GM19025 (cell line): ENCODE results near the gene PTTG1IP.

Experiments used
- ATAC-seq: cut with Tn5 transposase; IDR thresholded peaks from one replicate; pipeline ENCODE4 v1.9.1; 2021; ENCODE audit warnings: mild to moderate bottlenecking, low read depth, moderate library complexity; ENCODE audit not compliant: unreplicated experiment

Gene PTTG1IP

DNA sequence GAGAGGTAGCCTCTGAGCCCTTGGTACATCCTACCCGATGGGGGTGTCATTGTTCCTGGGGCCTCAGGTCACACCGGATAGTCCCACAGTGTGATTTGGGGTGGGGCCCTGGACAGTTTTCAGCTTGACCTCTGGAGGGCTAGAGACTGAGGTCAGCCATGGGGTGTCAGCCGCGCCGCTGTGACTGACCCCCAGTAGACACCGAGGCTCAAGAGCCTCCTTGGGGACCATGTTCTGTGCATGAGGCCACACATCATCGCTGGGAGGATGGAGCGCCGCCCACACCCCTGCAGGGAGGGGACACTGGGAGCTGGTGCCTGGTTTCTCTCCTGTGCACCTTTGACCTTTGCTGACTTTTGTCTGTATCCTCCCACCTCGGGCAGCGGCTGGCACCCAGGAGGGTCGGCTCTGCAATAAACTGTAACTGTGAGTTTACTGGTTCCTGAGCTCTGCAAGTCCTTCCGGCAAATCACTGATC, 24.6 kb upstream of the PTTG1IP start:
- no peak for ATAC-seq

DNA sequence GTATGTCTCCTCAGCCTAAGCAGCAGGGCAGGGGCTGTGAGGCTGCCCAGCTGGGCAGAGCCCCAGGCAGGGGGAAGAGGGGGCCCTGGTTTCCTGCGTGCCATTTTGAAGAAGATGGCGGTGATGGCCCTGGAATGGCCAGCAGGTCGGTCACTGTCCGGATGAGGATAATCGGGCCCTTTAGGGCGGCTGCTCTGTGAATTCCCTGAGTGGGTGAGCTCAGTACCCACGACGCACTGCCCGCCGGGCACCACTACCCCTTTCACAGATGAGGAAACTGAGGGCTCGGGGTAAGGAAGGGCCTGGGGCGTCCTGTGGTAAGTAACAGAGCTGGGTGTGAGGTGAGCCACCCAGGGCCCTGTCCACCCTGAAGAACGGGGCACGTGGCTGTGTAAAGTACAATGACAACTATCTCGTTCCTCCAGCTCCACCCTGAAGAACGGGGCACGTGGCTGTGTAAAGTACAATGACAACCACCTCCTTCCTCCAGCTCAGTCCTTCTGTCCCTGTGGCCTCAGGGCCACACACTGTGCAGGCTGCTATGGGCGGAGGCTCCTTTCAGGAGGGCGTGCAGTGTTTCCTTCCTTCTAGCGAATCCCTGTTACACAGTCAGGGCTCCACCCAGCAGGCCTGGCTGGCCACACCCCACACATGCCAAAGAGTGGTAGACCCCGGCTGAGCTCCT, 24.0 kb upstream of the PTTG1IP start:
- no peak for ATAC-seq

DNA sequence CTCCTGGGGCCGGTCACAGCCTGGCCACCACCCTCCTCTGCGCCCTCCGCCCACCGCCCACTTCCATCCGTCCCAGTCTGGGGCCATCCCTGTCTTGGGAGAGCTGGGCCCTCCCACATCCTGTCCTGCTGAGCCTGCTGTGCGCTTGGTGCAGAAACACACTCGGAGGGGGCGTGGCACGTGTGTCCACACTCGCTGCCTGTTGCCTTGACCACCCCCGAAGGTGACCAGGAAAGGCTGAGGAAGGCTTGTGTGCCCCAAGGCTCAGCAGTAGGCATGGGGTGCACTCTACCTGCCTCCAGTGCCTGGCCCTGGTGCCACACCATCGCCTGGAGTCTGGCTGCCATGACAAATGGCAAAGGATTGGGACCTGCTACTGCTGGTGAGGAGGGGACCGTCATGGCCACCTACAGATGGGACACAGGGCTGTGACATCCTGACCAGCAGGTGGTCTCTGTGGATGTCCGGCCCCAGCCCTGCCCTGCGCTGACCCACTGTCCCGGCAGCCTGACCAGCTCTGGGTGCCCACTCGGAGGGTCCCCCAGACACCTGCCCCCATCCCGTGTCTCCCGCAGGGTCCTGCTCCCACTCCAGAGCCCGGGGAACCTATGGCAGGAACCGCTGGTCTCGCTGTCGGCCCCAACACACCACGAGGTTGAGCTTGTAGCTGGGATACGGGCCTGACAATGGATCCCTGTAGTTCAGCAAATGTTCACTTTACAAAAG, 23.2 kb upstream of the PTTG1IP start:
- ATAC-seq = no peak

DNA sequence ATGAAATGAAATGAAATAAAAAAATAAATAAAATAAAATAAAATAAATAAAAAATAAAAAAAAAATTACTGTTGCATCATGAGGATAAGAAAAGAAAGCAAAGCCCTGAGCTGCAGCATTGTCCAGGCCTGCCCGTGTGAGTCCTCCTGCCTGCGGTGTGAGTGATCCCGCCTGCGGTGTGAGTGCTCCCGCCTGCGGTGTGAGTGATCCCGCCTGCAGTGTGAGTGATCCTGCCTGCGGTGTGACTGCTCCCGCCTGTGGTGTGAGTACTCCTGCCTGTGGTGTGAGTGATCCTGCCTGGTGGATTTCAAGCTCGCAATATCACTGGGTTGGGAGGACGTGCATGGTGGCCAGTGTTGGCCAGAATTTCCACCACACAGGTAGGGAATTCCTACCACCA, 22.4 kb upstream of the PTTG1IP start:
- ATAC-seq = no peak

DNA sequence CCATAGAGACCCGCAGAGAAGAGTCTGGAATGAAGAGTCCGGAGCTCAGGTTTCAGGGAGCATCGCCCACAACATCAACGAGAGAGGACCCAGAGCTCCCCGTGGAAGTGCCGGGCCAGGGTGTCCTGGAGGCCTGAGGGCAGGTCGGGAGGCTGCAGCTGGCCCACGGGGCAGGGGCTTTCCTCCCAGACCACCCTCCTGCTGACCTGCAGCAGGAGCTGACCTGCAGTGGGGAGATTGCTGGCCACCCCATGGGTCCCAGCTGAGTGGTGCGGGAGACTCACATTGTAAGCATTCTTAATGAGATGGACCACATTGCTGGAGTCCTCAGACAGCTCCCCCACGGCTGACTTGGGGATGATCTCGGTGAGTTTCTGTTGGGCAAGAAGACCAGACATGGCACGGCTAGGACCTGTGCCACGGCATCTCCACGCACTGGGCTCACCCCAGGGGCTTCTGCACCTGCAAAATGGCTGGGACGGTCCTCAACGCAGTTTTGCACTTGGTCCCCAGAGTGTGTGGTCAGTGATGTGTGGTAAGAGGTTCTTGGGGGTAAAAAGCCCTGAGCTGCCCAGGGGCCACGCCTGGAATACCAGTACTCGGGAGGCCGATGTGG, 21.3 kb upstream of the PTTG1IP start:
- ATAC-seq = no peak

DNA sequence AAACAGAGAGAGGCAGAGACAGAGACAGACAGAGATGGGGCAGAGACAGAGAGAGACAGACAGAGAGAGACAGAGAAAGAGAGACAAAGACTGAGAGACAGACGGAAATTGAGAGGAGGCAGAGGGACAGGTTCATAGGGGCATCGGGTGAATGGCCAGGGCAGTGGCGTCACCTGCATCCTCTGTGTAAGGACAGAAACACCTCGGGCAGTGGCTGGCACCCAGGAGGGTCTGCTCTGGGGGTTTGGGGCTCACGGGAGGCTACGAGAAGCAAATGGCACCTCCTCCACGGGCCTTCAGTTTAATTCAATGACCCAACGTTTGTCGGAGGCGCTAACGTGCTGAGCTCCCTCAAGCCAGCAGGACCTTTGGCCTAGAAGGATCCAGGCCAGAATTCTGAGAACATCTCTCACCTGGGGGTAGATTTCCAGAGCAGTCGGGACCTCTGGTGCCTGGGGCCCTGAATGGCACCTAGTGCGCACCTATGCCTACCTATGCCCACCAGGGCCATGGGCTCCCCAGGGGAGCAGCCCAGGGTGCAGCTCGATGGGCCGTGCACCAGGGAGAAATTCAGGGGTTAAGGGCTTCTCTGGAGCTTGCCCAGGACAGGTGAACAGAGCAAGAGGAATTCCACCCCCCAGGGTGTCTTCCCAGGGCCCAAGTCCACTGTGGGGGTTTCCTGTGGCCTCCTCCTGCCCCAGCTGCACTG, 20.6 kb upstream of the PTTG1IP start:
- ATAC-seq = no peak

DNA sequence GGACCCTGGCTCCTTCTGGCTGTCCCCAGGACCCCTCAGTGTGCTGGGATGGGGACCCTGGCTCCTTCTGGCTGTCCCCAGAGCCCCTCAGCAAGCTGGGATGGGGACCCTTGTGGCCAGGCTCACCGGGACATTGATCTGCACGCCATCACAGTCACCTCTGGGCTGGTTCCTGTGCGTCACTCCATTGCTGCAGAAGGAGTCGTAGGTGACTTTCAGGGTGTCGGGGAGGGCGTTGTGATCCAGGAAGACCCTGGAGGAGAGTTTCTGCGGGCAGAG, 19.7 kb upstream of the PTTG1IP start:
- no peak for ATAC-seq

DNA sequence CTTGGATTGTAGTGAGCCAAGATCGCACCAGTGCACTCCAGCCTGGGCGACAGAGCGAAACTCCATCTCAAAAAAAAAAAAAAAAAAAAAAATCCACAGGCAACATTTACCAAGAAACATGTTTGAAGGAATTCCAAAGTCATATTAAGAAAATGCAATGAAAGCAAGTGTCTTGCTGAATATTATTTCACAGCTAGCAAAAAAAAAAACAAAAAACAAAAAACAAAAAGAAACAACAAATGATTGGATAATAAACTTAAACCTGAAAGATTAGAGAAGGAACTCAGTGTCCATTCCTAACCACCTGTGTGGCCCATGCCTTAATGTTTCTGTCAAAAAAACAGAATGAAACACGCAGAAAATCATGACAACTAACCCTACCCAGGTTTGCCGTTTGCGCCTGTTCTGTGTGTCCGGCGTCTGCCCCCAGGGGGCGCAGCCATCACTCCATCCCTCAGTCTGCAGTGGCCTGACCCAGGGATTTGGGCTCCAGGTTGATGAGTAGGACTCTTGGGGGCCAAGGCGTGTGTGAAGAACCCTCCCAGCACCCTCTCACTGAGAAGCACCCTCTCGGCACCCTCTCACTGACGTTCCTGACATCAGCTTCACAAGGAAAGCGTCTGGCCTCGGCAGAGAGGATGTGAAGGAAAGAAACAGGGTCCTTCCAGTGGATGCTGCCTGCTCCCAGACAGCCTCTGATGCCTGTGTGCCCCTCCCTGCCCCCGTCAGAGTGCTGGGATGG, 19.2 kb upstream of the PTTG1IP start:
- no peak for ATAC-seq

DNA sequence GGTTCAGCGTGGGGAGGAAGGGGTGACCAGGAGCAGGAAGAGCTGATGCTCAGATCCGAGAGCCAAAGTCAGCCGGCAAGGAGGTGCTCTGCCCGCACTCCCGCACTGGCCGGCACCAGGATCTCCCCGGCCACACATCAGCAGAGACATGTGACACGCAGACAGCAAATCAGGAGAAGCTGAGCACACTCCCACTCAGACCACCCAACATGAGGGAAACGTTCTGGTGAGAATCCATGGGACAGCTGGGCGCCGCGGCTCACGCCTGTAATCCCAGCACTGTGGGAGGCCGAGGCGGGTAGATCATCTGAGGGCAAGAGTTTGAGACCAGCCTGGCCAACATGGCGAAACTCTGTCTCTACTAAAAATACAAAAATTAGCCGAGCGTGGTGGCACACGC, 18.6 kb upstream of the PTTG1IP start:
- ATAC-seq = no peak

DNA sequence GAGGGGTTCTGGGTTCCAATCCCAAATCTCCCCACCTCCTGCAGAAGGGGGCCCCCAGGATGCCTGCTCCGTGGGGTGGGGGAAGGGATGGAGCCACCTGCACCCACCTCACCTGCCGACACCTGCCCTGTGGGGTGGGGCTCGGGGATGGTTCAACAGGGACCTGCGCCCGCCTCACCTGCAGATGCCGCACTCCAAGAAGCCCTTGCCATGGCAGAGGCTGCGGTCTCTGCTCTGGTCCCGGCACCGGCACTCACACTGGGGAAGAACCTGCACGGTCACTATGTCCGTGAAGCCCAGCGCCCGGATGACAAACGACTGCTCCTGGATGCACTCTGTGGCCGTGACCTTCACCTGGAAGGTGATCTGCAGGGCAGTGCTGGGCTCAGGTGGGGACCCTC, 18.1 kb upstream of the PTTG1IP start:
- ATAC-seq = no peak

DNA sequence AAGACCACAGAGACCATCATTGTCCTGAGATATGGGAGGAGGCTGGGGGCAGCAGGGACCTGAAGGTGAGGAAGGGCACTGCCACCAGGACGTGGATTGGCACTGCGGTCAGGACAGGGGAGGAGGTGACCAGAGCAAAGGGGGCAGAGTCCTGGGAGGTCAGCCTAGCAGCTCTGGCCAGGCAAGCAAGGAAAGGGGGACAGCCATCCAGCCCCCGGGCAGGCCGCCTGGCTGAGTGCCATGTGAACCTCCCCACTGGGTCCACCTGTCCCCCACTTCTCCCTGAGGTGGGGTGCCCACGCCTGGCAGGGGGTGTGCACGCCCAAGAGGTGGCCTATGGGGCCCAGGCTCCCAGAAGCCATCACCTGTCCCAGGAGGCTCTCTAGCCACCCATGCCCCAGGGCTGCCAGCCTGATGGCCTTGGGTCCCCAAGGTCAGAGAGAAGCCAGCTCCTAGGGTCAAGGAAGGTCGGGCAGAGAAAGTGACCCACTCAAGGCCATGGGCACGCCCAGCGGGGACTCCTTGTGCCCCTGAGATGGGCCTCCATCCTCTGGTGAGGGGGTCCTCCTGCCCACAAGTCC, 17.6 kb upstream of the PTTG1IP start:
- ATAC-seq = no peak

DNA sequence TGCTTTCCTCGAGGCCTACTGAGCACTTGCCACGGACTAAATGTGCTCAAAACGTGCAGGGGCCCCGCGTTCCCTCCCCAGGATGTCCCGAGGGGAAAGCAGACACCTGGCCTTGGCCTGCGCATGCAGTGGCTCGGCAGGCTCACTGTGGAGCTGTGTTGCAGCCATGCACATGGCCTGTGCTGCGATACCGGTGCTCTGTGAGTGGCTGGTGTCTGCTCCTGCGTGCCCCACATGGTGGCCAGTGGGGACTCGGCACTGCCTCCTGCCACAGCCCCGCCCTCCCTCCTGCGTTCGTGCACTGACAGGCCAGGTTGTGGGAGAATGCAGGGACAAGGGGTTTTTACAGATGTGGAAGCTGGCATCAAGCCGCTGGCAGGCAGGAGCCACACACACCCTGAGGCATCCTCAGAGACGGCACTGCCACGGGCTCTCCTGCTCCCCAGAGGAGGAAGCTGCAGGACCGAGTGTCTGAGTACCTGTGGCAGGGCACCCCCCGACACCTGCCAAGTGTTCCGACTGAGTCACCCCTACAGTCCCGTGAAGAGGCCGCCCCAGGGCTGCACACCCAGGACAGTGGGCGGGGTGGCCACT, 16.9 kb upstream of the PTTG1IP start:
- no peak for ATAC-seq

DNA sequence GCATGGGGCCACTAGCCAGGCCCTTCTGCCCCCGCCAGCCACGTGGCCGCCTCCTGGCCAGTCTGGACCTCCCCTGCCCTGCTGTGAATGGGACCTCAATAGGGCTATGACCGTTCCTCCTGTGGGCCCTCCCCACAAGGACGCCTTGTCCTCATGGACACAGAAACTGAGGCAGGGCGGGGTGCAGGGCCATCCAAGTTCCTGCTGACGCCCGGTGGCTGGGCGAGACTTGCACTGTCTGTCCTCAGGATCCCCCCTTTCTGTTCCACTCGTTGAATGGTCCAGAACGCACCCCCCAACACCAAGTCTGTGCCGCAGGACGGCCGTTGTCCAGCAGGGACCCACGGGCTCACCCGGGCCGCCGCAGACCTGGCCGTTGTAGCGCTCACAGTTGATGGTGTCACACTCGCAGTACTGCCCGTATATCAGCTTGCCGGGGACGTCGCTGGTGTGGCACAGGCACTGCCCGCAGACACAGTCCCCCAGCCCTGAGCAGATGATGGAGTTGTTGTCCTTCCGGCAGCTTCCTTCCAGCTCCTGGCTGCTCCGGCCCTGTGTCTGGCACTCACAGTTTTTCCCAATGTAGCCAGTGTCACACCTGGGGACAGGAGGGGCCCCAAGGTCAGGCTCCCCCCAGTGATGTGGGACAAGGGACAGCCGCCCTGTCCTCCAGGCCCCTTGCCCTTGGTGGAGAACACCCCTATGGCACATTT, 16.3 kb upstream of the PTTG1IP start:
- ATAC-seq = no peak

DNA sequence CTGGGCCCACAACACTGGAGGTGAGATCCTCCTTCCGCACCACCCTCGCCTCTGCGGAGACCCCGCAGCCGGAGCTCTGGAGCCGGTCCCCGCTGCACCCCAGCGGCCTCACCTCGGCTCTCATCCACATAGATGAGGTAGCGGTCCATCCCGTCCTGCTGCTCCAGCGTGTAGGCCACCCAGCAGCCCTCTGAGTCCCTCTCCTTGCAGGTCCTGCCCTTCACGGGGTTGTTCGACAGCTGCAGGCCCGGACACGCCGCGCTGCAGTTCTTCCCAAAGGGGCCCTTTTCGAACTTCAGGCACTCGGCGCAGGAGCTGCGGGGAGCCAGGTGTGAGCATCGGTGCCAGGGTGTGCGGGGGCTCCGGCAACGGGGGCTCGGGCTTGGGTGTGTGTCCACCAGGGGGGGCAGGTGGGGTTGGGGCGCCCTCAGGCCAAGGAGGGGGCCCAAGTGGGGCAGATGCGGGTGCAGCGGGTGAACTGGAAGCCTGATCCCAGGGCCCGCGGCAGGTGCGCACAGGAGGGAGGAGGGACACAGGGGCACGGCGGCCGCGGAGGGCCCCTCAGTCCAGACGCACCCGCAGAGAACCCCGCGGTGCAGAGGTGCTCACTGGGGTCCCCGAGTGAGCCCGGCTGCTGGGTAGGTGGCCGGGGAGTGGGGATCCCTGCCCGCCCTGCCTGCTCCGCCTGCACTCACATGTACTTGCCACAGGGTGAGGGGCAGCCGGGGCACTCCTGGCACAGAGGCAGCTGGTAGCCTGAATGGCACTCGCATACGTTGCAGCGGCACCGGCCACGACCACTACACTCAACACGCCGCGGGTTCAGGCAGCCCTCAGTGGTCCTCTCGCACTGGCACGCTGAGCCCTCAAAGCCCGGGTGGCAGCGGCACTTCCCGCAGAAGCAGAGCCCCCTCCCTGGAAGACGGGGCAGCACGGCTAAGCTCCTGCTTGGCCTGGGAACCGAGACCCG, 15.4 kb upstream of the PTTG1IP start:
- no peak for ATAC-seq

DNA sequence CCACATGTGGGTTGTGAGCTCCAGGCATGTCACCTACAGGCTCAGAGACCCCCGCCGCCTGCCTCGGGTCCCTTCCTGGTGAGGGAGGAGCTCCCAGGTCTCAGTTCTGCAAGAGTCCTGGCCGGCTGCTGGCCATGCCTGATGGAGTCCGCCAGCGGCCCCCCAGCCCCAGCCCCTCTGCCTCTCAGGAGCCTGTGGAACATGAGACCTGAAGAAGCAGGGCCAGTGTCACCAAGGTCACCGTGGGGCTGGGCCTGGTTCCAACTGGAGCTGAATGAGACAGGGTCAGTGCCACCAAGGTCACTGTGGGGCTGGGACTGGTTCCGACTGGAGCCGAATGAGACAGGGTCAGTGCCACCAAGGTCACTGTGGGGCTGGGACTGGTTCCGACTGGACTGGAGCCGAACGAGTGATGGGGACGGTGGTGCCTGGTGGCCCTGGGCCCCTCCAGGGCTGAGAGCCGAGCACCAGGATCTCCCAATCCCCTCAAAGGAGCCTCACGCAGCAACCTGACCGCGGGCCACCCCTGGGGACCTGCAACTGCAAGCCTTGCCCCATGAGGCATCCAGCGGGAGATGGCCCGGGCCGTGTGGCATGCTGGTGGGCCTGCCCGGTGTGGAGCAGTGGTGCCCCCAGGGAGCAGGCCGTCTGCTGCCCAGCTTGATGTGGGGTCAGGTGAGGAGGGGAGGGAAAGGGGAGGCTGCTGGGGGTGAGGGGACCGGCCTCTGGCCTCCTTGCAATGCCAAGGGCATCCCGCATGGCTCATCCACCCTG, 14.5 kb upstream of the PTTG1IP start:
- ATAC-seq = no peak

DNA sequence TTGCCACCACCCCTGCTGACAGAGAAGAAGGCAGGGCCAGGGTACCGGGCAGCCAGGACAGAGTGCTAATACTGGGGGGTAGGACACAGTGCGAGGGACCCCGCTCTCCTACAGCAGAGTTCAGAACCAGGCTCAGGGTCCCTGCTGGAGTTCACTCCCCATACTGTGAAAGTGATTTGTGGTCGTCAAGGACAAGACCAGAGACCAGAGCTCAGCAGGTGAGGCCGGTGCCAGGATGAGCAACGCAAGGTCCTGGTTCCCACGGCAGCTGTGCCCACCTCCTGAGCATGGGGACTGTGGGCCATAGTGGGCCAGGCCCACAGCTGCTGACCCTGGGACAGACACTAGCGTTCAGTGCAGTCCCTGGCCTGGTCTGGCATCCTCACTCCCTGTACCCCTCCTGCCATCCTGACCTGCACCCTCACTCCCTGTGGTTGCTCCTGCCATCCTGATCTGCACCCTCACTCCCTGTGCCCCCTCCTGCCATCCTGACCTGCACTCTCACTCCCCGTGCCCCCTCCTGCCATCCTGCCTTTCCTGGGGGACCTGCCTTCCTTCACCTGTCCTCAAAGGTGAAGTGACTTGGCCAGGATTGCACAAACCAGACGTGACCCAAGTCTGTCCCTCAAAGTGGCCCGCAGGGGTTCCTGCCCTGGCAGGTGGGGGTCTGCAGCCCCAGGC, 13.8 kb upstream of the PTTG1IP start:
- ATAC-seq = no peak
